Superior temporal gyrus (tissue), 1 donor: ENCODE measurements around the gene TMEM252.

ENCODE experiments used
- DNase-seq: peaks from one replicate; pipeline ENCODE4 v3.0.0-alpha.2; 2016; ENCODE audit errors: extremely low spot score

The TMEM252 gene

DNA sequence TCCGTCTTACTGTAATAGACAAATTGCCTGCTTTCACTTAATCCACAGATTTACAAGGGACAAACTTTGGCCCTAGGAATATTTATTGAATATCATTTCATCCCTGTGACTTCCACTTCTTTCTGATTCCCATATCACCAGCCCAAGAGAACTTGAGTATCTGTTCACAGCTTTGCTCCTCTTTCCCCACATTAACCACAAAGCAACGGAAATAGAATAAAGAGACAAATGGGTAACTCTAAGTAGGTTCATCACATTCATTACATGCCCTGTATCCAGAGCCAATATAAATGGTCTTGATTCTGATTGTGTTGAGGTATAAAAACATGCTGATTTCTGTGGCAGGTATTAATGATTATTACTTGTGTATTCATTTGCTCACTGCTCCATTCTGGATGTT is 41.9 kb downstream of the TMEM252 start:
- no peak for DNase-seq

DNA sequence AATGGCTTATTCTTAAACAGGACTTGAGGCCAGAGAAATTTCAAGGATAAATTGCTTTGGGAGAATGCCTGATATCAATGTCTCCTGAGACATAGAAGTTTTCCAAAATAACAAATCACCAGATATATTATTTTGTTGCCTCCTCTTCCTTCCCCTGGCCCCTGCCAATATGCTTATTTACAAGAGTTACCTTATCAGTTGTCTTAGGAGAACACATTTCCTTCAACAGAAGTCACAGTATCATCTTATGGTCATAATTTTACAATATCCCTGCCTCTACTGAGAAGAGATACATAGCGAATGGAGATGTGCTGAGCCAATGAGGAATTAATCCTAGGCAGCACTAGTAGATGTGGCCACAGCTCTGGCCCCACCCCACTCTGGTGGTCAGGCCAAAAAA is 43.1 kb downstream of the TMEM252 start:
- no peak for DNase-seq

DNA sequence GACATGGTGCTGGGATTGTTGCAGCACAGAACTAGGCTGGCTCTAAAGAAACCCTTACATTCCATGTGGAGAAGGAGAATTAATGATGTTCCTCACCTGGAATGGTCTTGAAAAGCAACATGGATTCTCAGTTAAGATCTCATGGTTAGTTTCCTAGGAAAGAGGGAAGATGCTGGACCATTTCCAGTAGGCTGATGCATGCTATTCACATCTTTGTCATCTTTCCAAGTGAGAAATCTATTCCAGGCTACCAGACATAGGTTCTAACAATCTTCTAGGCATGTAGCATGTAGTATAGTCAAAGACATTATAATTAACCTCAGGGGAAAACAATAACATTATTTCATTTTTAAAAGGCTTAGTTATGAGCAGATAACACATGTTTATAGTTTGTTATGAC is 44.3 kb downstream of the TMEM252 start:
- DNase-seq = no peak

DNA sequence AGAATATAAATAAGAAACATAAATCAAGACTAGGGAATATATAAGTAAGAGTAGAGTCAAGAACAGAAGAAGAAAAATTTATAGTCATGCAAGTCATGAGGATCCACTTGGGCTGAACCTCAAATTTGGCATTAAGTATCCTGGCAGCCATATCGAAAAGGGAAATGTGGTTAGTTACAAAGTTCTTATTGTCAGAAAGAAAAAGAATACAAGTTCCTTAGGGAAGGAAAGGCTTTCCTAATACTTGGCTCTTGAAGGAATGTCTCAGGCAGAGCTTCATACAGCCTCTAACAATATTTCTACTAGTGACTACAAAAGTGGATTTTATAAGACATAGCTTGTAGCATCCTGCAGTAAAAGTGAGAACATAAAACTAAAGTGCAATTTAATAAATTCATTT is 45.4 kb downstream of the TMEM252 start:
- no peak for DNase-seq

DNA sequence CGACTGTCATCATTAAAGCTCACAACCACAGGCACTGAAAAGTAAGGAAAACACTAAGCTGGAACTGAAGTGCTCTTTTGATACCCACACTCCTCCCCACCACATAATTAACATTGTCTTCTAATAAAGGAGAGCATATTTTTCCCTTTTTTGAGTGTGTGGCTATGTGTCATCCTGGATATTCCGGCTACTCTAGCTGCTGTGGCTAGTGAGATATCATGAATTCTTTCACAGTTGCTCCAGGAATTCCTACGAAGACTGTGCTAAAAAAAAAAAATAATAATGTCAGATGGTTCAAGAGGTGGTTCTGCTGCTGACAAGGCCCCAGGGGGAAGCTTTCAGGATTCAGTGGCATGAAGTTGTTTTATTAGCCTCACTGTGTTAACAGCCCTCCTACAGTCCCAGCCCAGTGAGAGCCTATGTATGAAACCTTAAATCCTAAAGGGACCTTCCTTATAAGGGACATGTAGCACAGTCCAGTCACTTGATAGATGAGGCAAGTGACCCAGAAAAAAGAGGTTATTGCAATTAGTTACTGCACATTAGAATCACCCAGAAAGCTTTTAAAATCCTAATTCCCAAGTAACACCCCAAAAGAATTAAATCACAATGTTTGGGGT is 46.6 kb downstream of the TMEM252 start:
- no peak for DNase-seq

DNA sequence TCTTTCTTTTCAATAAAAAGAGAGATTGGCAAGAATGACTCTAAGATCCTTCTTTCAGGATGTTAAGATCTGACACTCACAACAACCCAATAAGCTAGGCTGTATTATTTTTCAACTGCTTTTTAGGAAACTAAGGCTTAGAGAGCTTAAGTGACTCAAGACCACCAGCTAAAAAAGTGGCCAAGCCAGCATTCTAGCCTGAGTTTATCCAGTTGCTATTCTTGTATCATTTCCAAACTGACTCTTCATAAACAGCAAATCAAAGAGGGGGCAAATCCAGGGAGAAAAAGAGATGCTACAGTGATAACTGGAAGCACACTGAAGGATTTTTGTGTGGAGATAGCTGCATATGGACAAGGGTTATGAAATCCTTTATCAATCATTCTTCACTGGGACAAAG is 47.1 kb downstream of the TMEM252 start:
- no peak for DNase-seq

DNA sequence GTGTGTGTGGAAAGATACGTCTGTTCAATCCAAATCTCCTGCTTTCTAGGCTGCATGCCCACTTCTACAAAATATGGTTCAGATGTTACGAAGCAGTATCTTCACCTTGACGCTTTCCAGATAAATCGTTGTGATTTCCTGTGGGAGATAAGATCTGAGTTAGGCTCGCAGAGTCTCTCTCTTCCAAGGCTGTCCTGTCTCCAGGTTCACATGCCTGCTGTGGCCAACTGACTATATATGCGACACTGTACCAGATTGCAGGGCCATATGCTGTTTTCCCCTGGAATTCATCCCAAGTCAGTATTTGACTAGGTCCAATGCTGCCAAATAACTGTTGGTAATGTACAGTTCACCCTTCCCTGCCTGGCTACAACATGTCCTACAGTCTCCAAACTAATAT is 47.9 kb downstream of the TMEM252 start:
- DNase-seq = no peak

DNA sequence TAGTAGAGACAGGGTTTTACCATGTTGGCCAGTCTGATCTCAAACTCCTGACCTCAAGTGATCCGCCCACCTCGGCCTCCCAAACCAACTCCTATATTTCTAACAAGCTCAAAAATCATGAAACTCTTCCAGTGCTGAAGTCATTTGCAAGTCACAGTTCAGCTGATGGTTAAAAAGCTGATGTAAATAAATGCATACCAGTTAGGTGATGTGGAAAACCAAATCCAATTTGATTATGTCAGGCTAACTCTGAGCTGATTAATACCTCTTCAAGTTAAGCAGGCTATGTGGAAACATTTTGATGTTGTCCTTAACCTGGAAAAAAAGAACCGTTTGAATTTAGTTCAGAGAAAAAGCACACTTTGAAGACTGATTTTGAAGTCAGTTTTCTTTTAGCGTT is 51.0 kb downstream of the TMEM252 start:
- DNase-seq = no peak

DNA sequence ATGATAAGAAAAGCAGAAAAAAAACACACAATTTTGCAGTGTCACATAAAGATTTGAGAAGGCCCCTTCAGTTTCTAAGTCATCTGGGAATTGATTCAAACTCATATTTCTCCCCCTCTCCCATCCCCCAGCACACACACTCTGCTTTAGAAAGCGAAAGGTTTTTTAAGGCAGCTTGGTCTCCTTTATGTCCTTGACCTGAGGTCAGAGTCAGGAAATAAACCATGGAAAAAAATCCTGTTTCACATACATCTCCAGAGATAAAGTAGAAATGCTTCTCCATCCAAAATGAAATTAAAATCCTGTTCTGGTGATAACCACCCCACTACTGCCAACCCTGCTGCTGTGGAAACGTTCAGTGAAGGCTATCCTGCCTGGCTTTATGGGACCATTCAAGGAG is 52.6 kb downstream of the TMEM252 start:
- no peak for DNase-seq
